ENCODE data around the gene PRKAG2. TPM values are rescaled to one million over a fixed set of nuclear protein-coding genes. Genes with fewer than 3 reads are reported as not detected.

Gene PRKAG2
- polyA plus RNA-seq, 1 of the 3 experiments (the other 2 are of a cell fraction): 51.6 TPM

GRCh38 chr7:151661587-151661986 is 215.3 kb downstream of the PRKAG2 start:
- Histone ChIP-seq H3K79me2 (ENCODE audit: insufficient read depth) (no peaks in the 10 kb centered on the region), H3F3A (replicated peaks; ENCODE audit: insufficient read depth) (peaks cover 12% of the 10 kb centered on the region), H3K36me3 (replicated peaks in 1 of 2; ENCODE audit: control insufficient read depth in 1 of 2, insufficient read depth in 2 of 2, low read length in 1 of 2) (no peaks in the 10 kb centered on the region), H4K20me1 (ENCODE audit: insufficient read depth) (no peaks in the 10 kb centered on the region), H3K4me2 (no peak overlapping the region), H3K9me2 (no peaks in the 10 kb centered on the region), H3K4me1 (ENCODE audit: control insufficient read depth in 1 of 2, insufficient read depth in 2 of 2, low read depth in 1 of 2, low read length in 1 of 2) (peaks cover 0 to 6% of the 10 kb centered on the region in 2 experiments; a peak in 1 of 4 replicates), H3K27ac (ENCODE audit: low read depth in 2 of 2, low read length in 1 of 2) (no peak overlapping the region), H3K27me3 (ENCODE audit: insufficient read depth) (no peaks in the 10 kb centered on the region), H2AFZ (ENCODE audit: low read depth) (no peak overlapping the region), H3K4me3 (ENCODE audit: low read depth in 2 of 2, low read length in 1 of 2) (no peak overlapping the region), H3K9ac (no peak overlapping the region), H3K9me3 (no peaks in the 10 kb centered on the region)
- WGBS (ENCODE audit: low lambda C conversion rate): 92% methylated on average over 9 of the region's 9 CpGs
- ChIA-PET POLR2A (no interaction called here), CTCF (interaction anchor here (0.7 to 1.8 kb wide), 5 partner anchors 9 to 29 kb away, joined by 3 to 4 read pairs (median 4); no protein-coding TSS in a partner anchor)
- no peak for DNase-seq
- TF ChIP-seq USF1 (IDR thresholded peaks at IDR 0.05; ENCODE audit: borderline replicate concordance, low read depth): no peak
- TF ChIP-seq TCF12 (IDR thresholded peaks at IDR 0.05): no peak
- TF ChIP-seq ELF1 (IDR thresholded peaks at IDR 0.05): no peak
- no peak for TF ChIP-seq RCOR1 (IDR thresholded peaks at IDR 0.05; ENCODE audit: low read length)
- TF ChIP-seq GABPA (IDR thresholded peaks at IDR 0.05; ENCODE audit: low read depth): no peak
- TF ChIP-seq IRF3 (IDR thresholded peaks at IDR 0.05; ENCODE audit: low read depth, low read length): no peak
- TF ChIP-seq YY1 (IDR thresholded peaks at IDR 0.05; ENCODE audit: low read depth): no peak
- TF ChIP-seq USF2 (IDR thresholded peaks at IDR 0.05; ENCODE audit: borderline replicate concordance, low read depth, low read length): no peak
- no peak for TF ChIP-seq RFX5 (IDR thresholded peaks at IDR 0.05; ENCODE audit: low read length)
- no peak for TF ChIP-seq CHD2 (IDR thresholded peaks at IDR 0.05; ENCODE audit: low read length, partially characterized antibody)
- TF ChIP-seq TEAD4 (IDR thresholded peaks at IDR 0.05; ENCODE audit: borderline replicate concordance, insufficient read depth): no peak
- TF ChIP-seq NFIC (IDR thresholded peaks at IDR 0.05; ENCODE audit: borderline replicate concordance): no peak
- TF ChIP-seq REST (IDR thresholded peaks at IDR 0.05; ENCODE audit: low read depth, low read length): no peak
